ENCODE results near the gene PLOD3.

GRCh38 chr7:101237206-101238067 is 20.1 kb upstream of the PLOD3 start, which contains the start of gene CLDN15:
- no peak for TF ChIP-seq ELF4 (CRISPR knock-in tag; IDR thresholded peaks at IDR 0.05)
- no peak for TF ChIP-seq NR3C1 (CRISPR knock-in tag; IDR thresholded peaks at IDR 0.05)
- TF ChIP-seq CTCF (IDR thresholded peaks at IDR 0.05 in 2 of 3, conservative IDR thresholded peaks at IDR 0.05 in 1 of 3; ENCODE audit: insufficient read depth in 2 of 3, low read depth in 1 of 3, low read length in 3 of 3) = no peak
- TF ChIP-seq POLR2A (conservative IDR thresholded peaks at IDR 0.05) = no peak
- no peak for TF ChIP-seq HDAC6 (IDR thresholded peaks at IDR 0.05; ENCODE audit: low read depth, low read length)
- no peak for TF ChIP-seq MCM2 (IDR thresholded peaks at IDR 0.05; ENCODE audit: low read depth)
- TF ChIP-seq GABPA (tag; conservative IDR thresholded peaks at IDR 0.05; ENCODE audit: low read depth) = no peak
- no peak for TF ChIP-seq SNRNP70 (optimal IDR thresholded peaks at IDR 0.05; ENCODE audit: low read depth, low read length)

Measured in K562 (cell line).